Cardiac muscle cell (in vitro differentiated cells and primary cell): ENCODE measurements around the gene SLC39A11. TPM values are rescaled to one million over a fixed set of nuclear protein-coding genes. Genes with fewer than 3 reads are reported as not detected.
"Not testable (repeated sequence)": the region's sequence is repeated elsewhere in the genome, so short reads cannot be mapped to it uniquely, and the experiment has no call there.

Experiments
- DNase-seq, 2 donors: peaks; one replicate each; pipeline versions ENCODE4 v3.0.0 to v3.0.0-alpha.2; 2010 to 2017; ENCODE audit warnings: low read depth in 1 of 2, low spot score in 1 of 2
- H3K27ac ChIP-seq: fragments of 200-600 bp; sonication (generic); 2 replicates; pipeline ENCODE4 v1.5.1; 2016
- H3K27me3 ChIP-seq: fragments of 200-600 bp; sonication (generic); 2 replicates; pipeline ENCODE4 v1.6.0; 2016; ENCODE audit warnings: control low read depth
- H3K36me3 ChIP-seq: fragments of 200-600 bp; sonication (generic); 2 replicates; pipeline ENCODE4 v1.5.1; 2016; ENCODE audit warnings: control low read depth
- H3K4me1 ChIP-seq: fragments of 200-600 bp; sonication (generic); 2 replicates; pipeline ENCODE4 v1.8.1; 2017; ENCODE audit warnings: low read depth, mild to moderate bottlenecking, mixed run types
- H3K4me3 ChIP-seq: fragments of 200-600 bp; sonication (generic); 2 replicates; pipeline ENCODE4 v1.5.1; 2016; ENCODE audit warnings: mild to moderate bottlenecking
- H3K9me3 ChIP-seq: fragments of 200-600 bp; sonication (generic); 2 replicates; pipeline ENCODE4 v1.5.1; 2017; ENCODE audit warnings: low read depth, mild to moderate bottlenecking, control low read depth
- polyA plus RNA-seq: library from polyadenylated mRNA; unstranded; fragments of >200 nt; fragmentation: Nextera tagmentation; extraction: Ambion mirVana; gene quantifications from 2 replicates; pipeline ENCODE4 v1.2.1, GENCODE V29; 2016
- total RNA-seq: library from RNA; depleted of rRNA; stranded (reverse); fragments of >200 nt; gene quantifications from 2 replicates; pipeline ENCODE4 v1.2.3, GENCODE V29; 2016
- TF ChIP-seq, protein P1 (sequence below): IDR thresholded peaks from 2 replicates; pipeline ENCODE4 v1.5.1; 2012; ENCODE audit warnings: low read depth, mild to moderate bottlenecking, low read length

SLC39A11 gene
- total and polyA plus RNA-seq, 2 experiments from 2014 or later: 5.9 to 11.7 TPM

DNA sequence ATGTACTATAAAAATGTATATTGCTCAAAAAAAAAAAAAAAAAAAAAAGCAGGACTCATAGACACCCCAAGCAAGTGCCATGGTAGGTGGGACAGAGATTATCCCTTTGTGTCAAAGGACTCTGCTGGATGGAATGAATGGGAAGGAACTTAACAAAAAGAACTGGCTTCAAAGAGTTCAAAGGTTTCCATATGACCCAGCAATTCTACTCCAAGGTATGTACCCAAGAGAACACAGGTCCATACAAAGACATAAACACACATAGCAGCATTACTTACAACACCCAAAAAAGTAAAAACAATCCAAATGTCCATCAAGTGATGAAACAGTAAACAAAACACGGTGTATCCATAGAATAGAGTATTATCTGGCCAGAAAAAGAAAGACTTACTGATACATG is 255.2 kb downstream of the SLC39A11 start:
- Histone ChIP-seq H3K27me3 (no peaks in the 10 kb centered on the region), H3K36me3 (no peaks in the 10 kb centered on the region), H3K27ac (no peak overlapping the region), H3K4me3 (no peak overlapping the region), H3K9me3 (no peaks in the 10 kb centered on the region), H3K4me1 (no peaks in the 10 kb centered on the region)
- TF ChIP-seq, protein P1, sequence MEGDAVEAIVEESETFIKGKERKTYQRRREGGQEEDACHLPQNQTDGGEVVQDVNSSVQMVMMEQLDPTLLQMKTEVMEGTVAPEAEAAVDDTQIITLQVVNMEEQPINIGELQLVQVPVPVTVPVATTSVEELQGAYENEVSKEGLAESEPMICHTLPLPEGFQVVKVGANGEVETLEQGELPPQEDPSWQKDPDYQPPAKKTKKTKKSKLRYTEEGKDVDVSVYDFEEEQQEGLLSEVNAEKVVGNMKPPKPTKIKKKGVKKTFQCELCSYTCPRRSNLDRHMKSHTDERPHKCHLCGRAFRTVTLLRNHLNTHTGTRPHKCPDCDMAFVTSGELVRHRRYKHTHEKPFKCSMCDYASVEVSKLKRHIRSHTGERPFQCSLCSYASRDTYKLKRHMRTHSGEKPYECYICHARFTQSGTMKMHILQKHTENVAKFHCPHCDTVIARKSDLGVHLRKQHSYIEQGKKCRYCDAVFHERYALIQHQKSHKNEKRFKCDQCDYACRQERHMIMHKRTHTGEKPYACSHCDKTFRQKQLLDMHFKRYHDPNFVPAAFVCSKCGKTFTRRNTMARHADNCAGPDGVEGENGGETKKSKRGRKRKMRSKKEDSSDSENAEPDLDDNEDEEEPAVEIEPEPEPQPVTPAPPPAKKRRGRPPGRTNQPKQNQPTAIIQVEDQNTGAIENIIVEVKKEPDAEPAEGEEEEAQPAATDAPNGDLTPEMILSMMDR: no peak
- no peak for DNase-seq

DNA sequence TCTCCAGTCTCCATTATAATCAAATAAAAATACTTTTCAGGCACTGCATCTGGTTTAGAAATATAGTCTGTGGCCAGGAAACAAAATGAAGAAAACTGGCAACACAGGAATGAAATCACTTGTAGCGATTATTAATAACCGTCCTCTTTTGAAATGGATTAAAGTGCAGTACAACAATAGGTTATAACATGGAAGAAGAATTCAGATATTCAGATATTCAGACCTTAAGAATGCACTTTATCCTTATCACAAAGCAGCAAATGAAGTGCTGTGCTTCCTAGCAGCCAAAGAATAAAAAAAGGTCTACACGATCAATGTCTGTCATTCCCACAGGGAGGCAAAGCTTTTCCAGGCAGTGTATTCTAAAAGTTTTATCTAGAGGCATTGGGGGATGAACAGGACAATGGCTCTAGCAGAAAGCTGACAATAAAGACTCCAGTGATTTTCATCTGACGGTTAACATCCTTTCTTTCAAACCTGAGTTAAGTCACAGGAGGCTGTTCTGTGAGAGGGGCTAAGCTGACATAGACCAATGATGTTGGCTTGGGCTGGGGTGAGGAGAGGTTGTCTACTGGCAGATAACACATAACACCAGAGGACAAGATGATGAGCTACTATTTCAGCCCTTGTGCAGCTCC is 259.2 kb downstream of the SLC39A11 start:
- H3K27me3 ChIP-seq: no peaks in the 10 kb centered on the region
- DNase-seq: no peak
- no peaks in the 10 kb centered on the region for H3K9me3 ChIP-seq
- H3K4me3 ChIP-seq: no peak overlapping the region
- H3K27ac ChIP-seq: no peak overlapping the region
- TF ChIP-seq, protein P1: no peak
- H3K4me1 ChIP-seq: no peaks in the 10 kb centered on the region
- H3K36me3 ChIP-seq: no peaks in the 10 kb centered on the region

DNA sequence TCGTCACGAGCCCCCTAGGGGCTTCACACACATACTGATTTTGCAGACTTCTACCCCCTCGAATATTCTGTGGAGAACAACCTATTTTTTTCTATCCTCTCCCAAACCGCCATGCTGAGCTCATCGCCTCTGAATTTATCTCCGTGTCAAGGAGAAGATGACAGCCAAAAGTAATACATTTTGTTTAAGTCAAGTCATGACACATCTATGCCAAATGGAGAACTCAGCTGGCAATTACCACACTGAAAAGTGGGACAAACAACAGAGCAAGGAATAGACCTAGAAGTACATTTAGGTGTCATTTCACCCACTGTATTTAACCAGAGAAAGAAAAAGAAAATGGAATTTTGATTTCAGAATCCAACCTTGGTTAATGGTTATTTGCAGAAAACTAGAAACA is 260.2 kb downstream of the SLC39A11 start:
- no peaks in the 10 kb centered on the region for H3K36me3 ChIP-seq
- H3K27ac ChIP-seq: no peak overlapping the region
- no peaks in the 10 kb centered on the region for H3K4me1 ChIP-seq
- no peak for DNase-seq
- no peaks in the 10 kb centered on the region for H3K9me3 ChIP-seq
- TF ChIP-seq, protein P1: no peak
- no peak overlapping the region for H3K4me3 ChIP-seq
- no peaks in the 10 kb centered on the region for H3K27me3 ChIP-seq

DNA sequence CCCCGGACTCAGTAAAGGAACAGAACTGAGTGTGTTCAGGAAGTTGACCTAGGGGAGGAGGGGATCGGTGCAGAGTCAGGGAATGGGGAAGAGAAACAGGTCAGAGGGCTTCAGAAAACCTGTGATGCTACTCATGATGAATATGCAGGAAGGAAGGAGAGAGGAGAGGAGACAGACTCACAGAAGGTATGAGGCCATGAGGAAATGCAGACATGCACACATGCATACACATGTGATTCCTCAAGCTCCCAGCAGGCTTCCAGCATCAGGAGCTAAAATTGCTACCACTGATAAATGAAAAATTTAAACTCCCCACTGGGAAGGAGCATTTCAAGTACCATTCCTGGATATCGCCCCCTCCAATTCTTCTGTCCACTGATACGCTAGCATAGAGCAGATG is 262.6 kb downstream of the SLC39A11 start:
- H3K27ac ChIP-seq: no peak overlapping the region
- TF ChIP-seq, protein P1: no peak

DNA sequence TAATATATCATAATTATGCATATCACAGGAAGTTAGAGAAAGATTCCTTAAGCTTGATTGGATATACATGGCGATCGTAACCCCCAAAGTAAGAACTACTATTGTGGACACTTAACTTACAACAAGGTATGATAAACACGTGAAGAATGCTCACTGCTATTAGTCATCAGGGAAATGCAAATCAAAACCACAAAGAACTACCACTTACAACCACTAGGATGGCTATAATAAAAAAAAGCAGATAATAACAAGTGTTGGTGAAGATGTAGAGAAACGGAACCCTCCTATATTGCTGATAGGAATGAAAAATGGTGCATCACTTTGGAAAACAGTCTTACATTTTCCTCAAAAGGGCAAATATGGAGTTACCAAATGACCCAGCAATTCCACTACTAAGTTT is 265.9 kb downstream of the SLC39A11 start:
- no peak overlapping the region for H3K4me3 ChIP-seq
- H3K27ac ChIP-seq: no peak overlapping the region
- H3K27me3 ChIP-seq: no peaks in the 10 kb centered on the region
- DNase-seq: no peak
- TF ChIP-seq, protein P1: no peak
- no peaks in the 10 kb centered on the region for H3K36me3 ChIP-seq
- H3K4me1 ChIP-seq: no peaks in the 10 kb centered on the region
- no peaks in the 10 kb centered on the region for H3K9me3 ChIP-seq

More for the DNA sequence above, 262.6 kb downstream of the SLC39A11 start:
- Histone ChIP-seq H3K9me3 (no peaks in the 10 kb centered on the region), H3K27me3 (no peaks in the 10 kb centered on the region), H3K4me3 (no peak overlapping the region), H3K4me1 (no peaks in the 10 kb centered on the region), H3K36me3 (no peaks in the 10 kb centered on the region)
- DNase-seq: no peak

DNA sequence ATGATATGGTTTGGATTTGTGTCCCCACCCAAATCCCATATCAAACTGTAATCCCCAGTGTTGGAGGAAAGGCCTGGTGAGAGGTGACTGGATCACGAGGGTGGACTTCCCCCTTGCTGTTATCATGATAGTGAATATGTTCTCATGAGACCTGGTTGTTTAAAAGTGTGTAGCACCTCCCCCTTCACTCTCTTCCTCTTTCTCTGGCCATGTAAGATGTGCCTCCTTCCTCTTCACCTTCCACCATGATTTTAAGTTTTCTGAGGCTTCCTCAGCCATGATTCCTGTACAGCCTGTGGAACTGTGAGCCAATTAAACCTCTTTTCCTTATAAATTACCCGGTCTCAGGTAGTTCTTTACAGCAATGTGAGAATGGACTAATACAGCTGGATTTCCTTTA is 266.4 kb downstream of the SLC39A11 start:
- DNase-seq, H3K36me3 ChIP-seq, H3K4me3 ChIP-seq, H3K27me3 ChIP-seq, H3K27ac ChIP-seq, H3K4me1 ChIP-seq, H3K9me3 ChIP-seq: not testable (repeated sequence)
